ENCODE data around the gene TMPRSS15.

GRCh38 chr21:18248171-18248570 is 155.4 kb downstream of the TMPRSS15 start:
- TF ChIP-seq, protein P1, sequence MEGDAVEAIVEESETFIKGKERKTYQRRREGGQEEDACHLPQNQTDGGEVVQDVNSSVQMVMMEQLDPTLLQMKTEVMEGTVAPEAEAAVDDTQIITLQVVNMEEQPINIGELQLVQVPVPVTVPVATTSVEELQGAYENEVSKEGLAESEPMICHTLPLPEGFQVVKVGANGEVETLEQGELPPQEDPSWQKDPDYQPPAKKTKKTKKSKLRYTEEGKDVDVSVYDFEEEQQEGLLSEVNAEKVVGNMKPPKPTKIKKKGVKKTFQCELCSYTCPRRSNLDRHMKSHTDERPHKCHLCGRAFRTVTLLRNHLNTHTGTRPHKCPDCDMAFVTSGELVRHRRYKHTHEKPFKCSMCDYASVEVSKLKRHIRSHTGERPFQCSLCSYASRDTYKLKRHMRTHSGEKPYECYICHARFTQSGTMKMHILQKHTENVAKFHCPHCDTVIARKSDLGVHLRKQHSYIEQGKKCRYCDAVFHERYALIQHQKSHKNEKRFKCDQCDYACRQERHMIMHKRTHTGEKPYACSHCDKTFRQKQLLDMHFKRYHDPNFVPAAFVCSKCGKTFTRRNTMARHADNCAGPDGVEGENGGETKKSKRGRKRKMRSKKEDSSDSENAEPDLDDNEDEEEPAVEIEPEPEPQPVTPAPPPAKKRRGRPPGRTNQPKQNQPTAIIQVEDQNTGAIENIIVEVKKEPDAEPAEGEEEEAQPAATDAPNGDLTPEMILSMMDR (IDR thresholded peaks at IDR 0.05), result no peak
- TF ChIP-seq KAT7 (CRISPR knock-in tag; IDR thresholded peaks at IDR 0.05; ENCODE audit: borderline replicate concordance), result no peak
- TF ChIP-seq ZNF416 (CRISPR knock-in tag; IDR thresholded peaks at IDR 0.05), result no peak
- no peak for TF ChIP-seq NFE2L1 (CRISPR knock-in tag; IDR thresholded peaks at IDR 0.05)
- TF ChIP-seq ZNF232 (CRISPR knock-in tag; IDR thresholded peaks at IDR 0.05), result no peak

Data from WTC11 (cell line).